Measurements from ENCODE around the gene AUH.

AUH gene

GRCh38 chr9:91271156-91271555, 90.6 kb downstream of the AUH start:
- TF ChIP-seq, protein P1, sequence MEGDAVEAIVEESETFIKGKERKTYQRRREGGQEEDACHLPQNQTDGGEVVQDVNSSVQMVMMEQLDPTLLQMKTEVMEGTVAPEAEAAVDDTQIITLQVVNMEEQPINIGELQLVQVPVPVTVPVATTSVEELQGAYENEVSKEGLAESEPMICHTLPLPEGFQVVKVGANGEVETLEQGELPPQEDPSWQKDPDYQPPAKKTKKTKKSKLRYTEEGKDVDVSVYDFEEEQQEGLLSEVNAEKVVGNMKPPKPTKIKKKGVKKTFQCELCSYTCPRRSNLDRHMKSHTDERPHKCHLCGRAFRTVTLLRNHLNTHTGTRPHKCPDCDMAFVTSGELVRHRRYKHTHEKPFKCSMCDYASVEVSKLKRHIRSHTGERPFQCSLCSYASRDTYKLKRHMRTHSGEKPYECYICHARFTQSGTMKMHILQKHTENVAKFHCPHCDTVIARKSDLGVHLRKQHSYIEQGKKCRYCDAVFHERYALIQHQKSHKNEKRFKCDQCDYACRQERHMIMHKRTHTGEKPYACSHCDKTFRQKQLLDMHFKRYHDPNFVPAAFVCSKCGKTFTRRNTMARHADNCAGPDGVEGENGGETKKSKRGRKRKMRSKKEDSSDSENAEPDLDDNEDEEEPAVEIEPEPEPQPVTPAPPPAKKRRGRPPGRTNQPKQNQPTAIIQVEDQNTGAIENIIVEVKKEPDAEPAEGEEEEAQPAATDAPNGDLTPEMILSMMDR (IDR thresholded peaks at IDR 0.05; ENCODE audit: low read depth, low read length, missing control alignments), result no peak
- H3K4me3 ChIP-seq (ENCODE audit: low read depth, low read length), result no peak overlapping the region
- DNase-seq (ENCODE audit: low read depth), result no peak

DNA sequence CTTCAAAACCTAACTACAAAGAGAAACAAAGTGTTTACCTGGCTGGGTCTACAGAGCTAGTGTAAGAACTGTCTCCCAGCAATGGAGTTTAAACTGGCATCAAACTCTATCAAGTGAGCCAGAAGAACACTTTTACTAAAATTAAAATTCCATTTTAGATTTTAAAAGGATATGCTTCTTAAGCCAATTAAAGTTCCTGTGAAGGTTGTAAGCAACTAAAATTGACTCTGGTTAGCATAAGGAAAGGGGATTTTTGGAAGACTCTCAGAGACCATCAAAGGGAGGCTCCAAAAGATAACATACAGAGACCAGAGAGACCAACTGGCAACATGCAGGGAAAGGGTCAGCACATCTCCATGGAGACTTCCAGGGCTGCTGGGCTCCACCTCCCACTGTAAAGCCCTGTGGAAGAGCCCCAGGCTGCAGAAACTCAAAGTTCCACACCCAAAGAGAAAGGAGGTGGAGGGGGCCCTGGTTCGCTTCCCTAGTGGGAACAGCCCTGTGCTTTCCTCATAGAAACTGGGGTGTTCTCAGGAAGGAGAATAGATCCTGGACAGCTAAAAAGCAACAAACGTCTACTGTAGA, 91.7 kb downstream of the AUH start:
- H3K4me3 ChIP-seq (ENCODE audit: low read depth, low read length), result no peak overlapping the region
- TF ChIP-seq, protein P1 (IDR thresholded peaks at IDR 0.05; ENCODE audit: low read depth, low read length, missing control alignments), result no peak
- no peak for DNase-seq (ENCODE audit: low read depth)

GRCh38 chr9:91266448-91266847, 95.3 kb downstream of the AUH start:
- TF ChIP-seq, protein P1 (IDR thresholded peaks at IDR 0.05; ENCODE audit: low read depth, low read length, missing control alignments), result no peak
- no peak overlapping the region for H3K4me3 ChIP-seq (ENCODE audit: low read depth, low read length)
- DNase-seq (ENCODE audit: low read depth), result no peak

GRCh38 chr9:91265514-91265913, 96.2 kb downstream of the AUH start:
- TF ChIP-seq, protein P1 (IDR thresholded peaks at IDR 0.05; ENCODE audit: low read depth, low read length, missing control alignments), result no peak
- H3K4me3 ChIP-seq (ENCODE audit: low read depth, low read length), result no peak overlapping the region
- no peak for DNase-seq (ENCODE audit: low read depth)

- H3K4me3 ChIP-seq (ENCODE audit: low read depth, low read length), result no peak overlapping the region
- TF ChIP-seq, protein P1 (IDR thresholded peaks at IDR 0.05; ENCODE audit: low read depth, low read length, missing control alignments), result no peak
- no peak for DNase-seq (ENCODE audit: low read depth)
These were observed 100.3 kb downstream of the AUH start for GRCh38 chr9:91261417-91261816.

DNA sequence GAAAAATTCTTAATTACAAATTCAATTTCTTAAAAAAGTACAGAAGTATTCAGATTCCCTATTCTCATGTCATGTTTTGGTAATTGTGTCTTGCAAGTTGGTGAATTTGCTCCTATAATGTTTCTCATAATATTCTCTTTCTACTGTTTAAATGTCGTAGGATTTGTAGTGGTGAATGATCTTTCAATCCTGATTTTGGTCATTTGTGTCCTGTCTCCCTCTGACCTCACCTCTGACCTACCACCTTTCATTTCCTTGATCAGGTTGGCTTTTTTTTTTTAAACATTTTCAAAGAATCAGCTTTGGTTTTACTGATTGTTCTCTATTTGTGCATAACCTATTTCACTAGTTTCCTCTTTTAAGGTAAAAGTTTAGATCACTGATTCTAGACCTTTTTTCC, 102.6 kb downstream of the AUH start:
- DNase-seq (ENCODE audit: low read depth), result no peak
- TF ChIP-seq, protein P1 (IDR thresholded peaks at IDR 0.05; ENCODE audit: low read depth, low read length, missing control alignments), result no peak
- no peak overlapping the region for H3K4me3 ChIP-seq (ENCODE audit: low read depth, low read length)

GRCh38 chr9:91258451-91258850, 103.3 kb downstream of the AUH start:
- DNase-seq (ENCODE audit: low read depth), result no peak
- H3K4me3 ChIP-seq (ENCODE audit: low read depth, low read length), result no peak overlapping the region
- TF ChIP-seq, protein P1 (IDR thresholded peaks at IDR 0.05; ENCODE audit: low read depth, low read length, missing control alignments), result no peak

Measured in GM12864 (cell line).